ENCODE measurements around the gene LMX1A. TPM values are rescaled to one million over a fixed set of nuclear protein-coding genes. Genes with fewer than 3 reads are reported as not detected.

The LMX1A gene
- total and polyA plus RNA-seq, 2 experiments from 2014 or later = not detected

DNA sequence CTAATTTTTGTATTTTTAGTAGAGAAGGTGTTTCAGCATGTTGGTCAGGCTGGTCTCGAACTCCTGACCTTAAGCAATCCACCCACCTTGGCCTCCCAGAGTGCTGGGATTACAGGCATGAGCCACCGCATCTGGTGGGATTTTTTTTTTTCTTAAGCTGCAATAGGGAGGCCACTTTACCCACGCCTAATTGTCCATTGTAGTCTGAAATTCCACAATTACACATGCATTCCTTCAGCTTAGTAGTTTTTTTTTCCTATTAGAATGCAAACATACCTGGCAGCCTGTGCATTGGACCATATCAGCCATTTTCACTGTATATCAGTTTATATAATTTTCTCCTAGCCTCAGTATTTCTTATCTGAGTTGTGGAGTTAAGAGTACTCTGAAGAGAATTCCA is 186.8 kb downstream of the LMX1A start (continued):
- TF ChIP-seq, protein P1, sequence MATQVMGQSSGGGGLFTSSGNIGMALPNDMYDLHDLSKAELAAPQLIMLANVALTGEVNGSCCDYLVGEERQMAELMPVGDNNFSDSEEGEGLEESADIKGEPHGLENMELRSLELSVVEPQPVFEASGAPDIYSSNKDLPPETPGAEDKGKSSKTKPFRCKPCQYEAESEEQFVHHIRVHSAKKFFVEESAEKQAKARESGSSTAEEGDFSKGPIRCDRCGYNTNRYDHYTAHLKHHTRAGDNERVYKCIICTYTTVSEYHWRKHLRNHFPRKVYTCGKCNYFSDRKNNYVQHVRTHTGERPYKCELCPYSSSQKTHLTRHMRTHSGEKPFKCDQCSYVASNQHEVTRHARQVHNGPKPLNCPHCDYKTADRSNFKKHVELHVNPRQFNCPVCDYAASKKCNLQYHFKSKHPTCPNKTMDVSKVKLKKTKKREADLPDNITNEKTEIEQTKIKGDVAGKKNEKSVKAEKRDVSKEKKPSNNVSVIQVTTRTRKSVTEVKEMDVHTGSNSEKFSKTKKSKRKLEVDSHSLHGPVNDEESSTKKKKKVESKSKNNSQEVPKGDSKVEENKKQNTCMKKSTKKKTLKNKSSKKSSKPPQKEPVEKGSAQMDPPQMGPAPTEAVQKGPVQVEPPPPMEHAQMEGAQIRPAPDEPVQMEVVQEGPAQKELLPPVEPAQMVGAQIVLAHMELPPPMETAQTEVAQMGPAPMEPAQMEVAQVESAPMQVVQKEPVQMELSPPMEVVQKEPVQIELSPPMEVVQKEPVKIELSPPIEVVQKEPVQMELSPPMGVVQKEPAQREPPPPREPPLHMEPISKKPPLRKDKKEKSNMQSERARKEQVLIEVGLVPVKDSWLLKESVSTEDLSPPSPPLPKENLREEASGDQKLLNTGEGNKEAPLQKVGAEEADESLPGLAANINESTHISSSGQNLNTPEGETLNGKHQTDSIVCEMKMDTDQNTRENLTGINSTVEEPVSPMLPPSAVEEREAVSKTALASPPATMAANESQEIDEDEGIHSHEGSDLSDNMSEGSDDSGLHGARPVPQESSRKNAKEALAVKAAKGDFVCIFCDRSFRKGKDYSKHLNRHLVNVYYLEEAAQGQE (IDR thresholded peaks at IDR 0.05; ENCODE audit: unreplicated experiment) = no peak
- TF ChIP-seq JUNB (IDR thresholded peaks at IDR 0.05; ENCODE audit: unreplicated experiment) = no peak
- no peak for TF ChIP-seq CREB1 (CRISPR knock-in tag; IDR thresholded peaks at IDR 0.05; ENCODE audit: low read depth)
- TF ChIP-seq CTCF (conservative IDR thresholded peaks at IDR 0.05; ENCODE audit: low read depth in 2 of 2) = no peak
- TF ChIP-seq ZNF331 (CRISPR knock-in tag; IDR thresholded peaks at IDR 0.05; ENCODE audit: low read depth) = no peak
- no peak for TF ChIP-seq EZH2phosphoT487 (IDR thresholded peaks at IDR 0.05; ENCODE audit: unreplicated experiment)
- TF ChIP-seq ETS1 (IDR thresholded peaks at IDR 0.05) = no peak
- TF ChIP-seq POLR2AphosphoS5 (IDR thresholded peaks at IDR 0.05; ENCODE audit: low read depth) = no peak

DNA sequence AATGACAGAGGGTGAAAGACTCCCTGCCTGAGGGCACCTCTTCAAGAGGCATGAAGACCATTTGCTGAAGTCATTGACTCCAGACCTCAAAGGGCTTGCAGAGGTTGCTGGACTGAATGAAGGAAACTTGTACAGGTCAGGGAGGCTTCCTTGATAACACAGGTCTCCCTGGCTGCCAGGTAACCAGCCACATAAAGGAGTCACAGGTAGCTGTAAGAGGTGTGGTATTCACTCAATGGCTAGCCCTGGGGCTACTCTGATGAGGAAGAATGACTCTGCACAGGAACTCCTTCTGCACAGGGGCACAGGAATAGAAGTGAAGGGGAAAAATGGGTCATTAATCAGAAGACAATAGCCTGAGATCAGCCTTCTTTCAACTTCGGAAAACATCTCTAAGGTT is 187.5 kb downstream of the LMX1A start:
- no peak for DNase-seq (ENCODE audit: low spot score)
- ATAC-seq = no peak
- peaks cover 3% of the 10 kb centered on the region for H3K4me1 Mint-ChIP-seq
- no peaks in the 10 kb centered on the region for H3F3A ChIP-seq (replicated peaks; ENCODE audit: low read depth)
- H2AFZ ChIP-seq = no peak overlapping the region
- H3K27me3 Mint-ChIP-seq (ENCODE audit: insufficient read depth, low read depth, poor library complexity) = no peaks in the 10 kb centered on the region
- TF ChIP-seq NANOG (IDR thresholded peaks at IDR 0.05; ENCODE audit: borderline replicate concordance) = no peak
- no peak for TF ChIP-seq EZH2phosphoT487 (IDR thresholded peaks at IDR 0.05; ENCODE audit: unreplicated experiment)
- TF ChIP-seq, protein P1 (IDR thresholded peaks at IDR 0.05; ENCODE audit: unreplicated experiment) = no peak
- no peak for TF ChIP-seq JUNB (IDR thresholded peaks at IDR 0.05; ENCODE audit: unreplicated experiment)
- no peak for TF ChIP-seq POLR2AphosphoS5 (IDR thresholded peaks at IDR 0.05; ENCODE audit: low read depth)
- TF ChIP-seq STAT1 (IDR thresholded peaks at IDR 0.05; ENCODE audit: unreplicated experiment) = no peak
- TF ChIP-seq ETS1 (IDR thresholded peaks at IDR 0.05) = no peak
- TF ChIP-seq CTCF (conservative IDR thresholded peaks at IDR 0.05; ENCODE audit: low read depth in 2 of 2) = no peak
- TF ChIP-seq EZH2 (IDR thresholded peaks at IDR 0.05; ENCODE audit: low read depth, unreplicated experiment) = no peak
- H3K36me3 Mint-ChIP-seq (ENCODE audit: low read depth) = no peaks in the 10 kb centered on the region
- H3K4me3 Mint-ChIP-seq = no peak overlapping the region
- no peak overlapping the region for H3K27ac Mint-ChIP-seq
- no peaks in the 10 kb centered on the region for H3K27me3 ChIP-seq (ENCODE audit: insufficient read depth)
- no peaks in the 10 kb centered on the region for H3K9me3 Mint-ChIP-seq
- no peak overlapping the region for H3K4me3 ChIP-seq
- no peaks in the 10 kb centered on the region for H3K4me1 ChIP-seq (ENCODE audit: insufficient read depth)
- no peak overlapping the region for H3K4me2 ChIP-seq
- no peaks in the 10 kb centered on the region for H3K79me2 ChIP-seq (replicated peaks; ENCODE audit: insufficient read depth)
- no peaks in the 10 kb centered on the region for H3K36me3 ChIP-seq (ENCODE audit: insufficient read depth)
- no peaks in the 10 kb centered on the region for H3K9me2 ChIP-seq (ENCODE audit: insufficient read depth)
- no peak overlapping the region for H3K27ac ChIP-seq (ENCODE audit: low read depth)
- H4K20me1 ChIP-seq (replicated peaks; ENCODE audit: insufficient read depth) = no peaks in the 10 kb centered on the region

Measured in GM23338 (cell line).